Measurements from ENCODE around the gene FBXW8.

The FBXW8 gene

GRCh38 chr12:117036046-117036445 lies 125.3 kb downstream of the FBXW8 start:
- Histone ChIP-seq H3K4me3 (ENCODE audit: low read length in 2 of 2) (no peak overlapping the region), H2BK5ac (ENCODE audit: low read length) (no peak overlapping the region), H2BK15ac (ENCODE audit: low read length) (no peak overlapping the region), H4K91ac (ENCODE audit: low read depth, low read length, poor library complexity) (no peak overlapping the region), H3K36me3 (replicated peaks in 1 of 2; ENCODE audit: control insufficient read depth in 2 of 2, insufficient read depth in 2 of 2, low read length in 2 of 2) (peaks cover 2 to 3% of the 10 kb centered on the region in 2 donors), H3K4ac (ENCODE audit: low read length) (no peak overlapping the region), H3K27ac (replicated peaks; ENCODE audit: low read length) (no peak overlapping the region), H3K4me1 (ENCODE audit: control insufficient read depth in 2 of 2, insufficient read depth in 1 of 2, low read depth in 1 of 2, low read length in 2 of 2) (peaks cover 7 to 9% of the 10 kb centered on the region in 2 donors), H3K79me1 (ENCODE audit: low read depth, low read length) (no peaks in the 10 kb centered on the region), H3K27me3 (ENCODE audit: control insufficient read depth in 3 of 3, insufficient read depth in 3 of 3, low read depth in 1 of 3, low read length in 3 of 3) (no peaks in the 10 kb centered on the region), H3K14ac (ENCODE audit: low read length) (no peak overlapping the region), H3K9ac (ENCODE audit: low read depth, low read length, poor library complexity) (no peak overlapping the region), H3K4me2 (ENCODE audit: insufficient read depth, low read length, poor library complexity, severe bottlenecking) (no peak overlapping the region), H2BK12ac (ENCODE audit: low read length) (no peak overlapping the region), H2BK120ac (ENCODE audit: low read depth, low read length) (no peak overlapping the region), H3K23ac (ENCODE audit: low read depth, low read length, poor library complexity) (no peak overlapping the region), H3K18ac (ENCODE audit: low read length) (peak overlapping the region; percentile 73), H2AFZ (ENCODE audit: low read length) (no peak overlapping the region), H3K9me3 (replicated peaks in 1 of 2; ENCODE audit: control insufficient read depth in 2 of 2, insufficient read depth in 1 of 2, low read depth in 1 of 2, low read length in 2 of 2) (no peaks in the 10 kb centered on the region), H4K8ac (ENCODE audit: low read depth, low read length) (no peak overlapping the region), H2AK5ac (ENCODE audit: low read depth, low read length) (no peak overlapping the region)
- no peak for DNase-seq (ENCODE audit: low spot score)
- no CpG with 5 or more reads among the region's 9 CpGs for WGBS, 2 donors (ENCODE audit: extremely low coverage in 2 of 2, insufficient read length in 2 of 2, insufficient replicate concordance in 1 of 2)

- Histone ChIP-seq H3K18ac (ENCODE audit: low read length) (no peak overlapping the region), H3K27me3 (ENCODE audit: control insufficient read depth in 3 of 3, insufficient read depth in 3 of 3, low read depth in 1 of 3, low read length in 3 of 3) (no peaks in the 10 kb centered on the region), H3K4me3 (ENCODE audit: low read length in 2 of 2) (no peak overlapping the region), H3K4me2 (ENCODE audit: insufficient read depth, low read length, poor library complexity, severe bottlenecking) (no peak overlapping the region), H4K91ac (ENCODE audit: low read depth, low read length, poor library complexity) (no peak overlapping the region), H2AK5ac (ENCODE audit: low read depth, low read length) (peak overlapping the region; percentile 38), H2BK15ac (ENCODE audit: low read length) (no peak overlapping the region), H3K27ac (replicated peaks; ENCODE audit: low read length) (no peak overlapping the region), H2BK5ac (ENCODE audit: low read length) (no peak overlapping the region), H3K23ac (ENCODE audit: low read depth, low read length, poor library complexity) (no peak overlapping the region), H2AFZ (ENCODE audit: low read length) (no peak overlapping the region), H3K14ac (ENCODE audit: low read length) (no peak overlapping the region), H2BK12ac (ENCODE audit: low read length) (no peak overlapping the region), H3K9me3 (replicated peaks in 1 of 2; ENCODE audit: control insufficient read depth in 2 of 2, insufficient read depth in 1 of 2, low read depth in 1 of 2, low read length in 2 of 2) (no peaks in the 10 kb centered on the region), H3K4me1 (ENCODE audit: control insufficient read depth in 2 of 2, insufficient read depth in 1 of 2, low read depth in 1 of 2, low read length in 2 of 2) (peaks cover 7 to 9% of the 10 kb centered on the region in 2 donors), H3K9ac (ENCODE audit: low read depth, low read length, poor library complexity) (no peak overlapping the region), H3K4ac (ENCODE audit: low read length) (no peak overlapping the region), H3K79me1 (ENCODE audit: low read depth, low read length) (no peaks in the 10 kb centered on the region), H4K8ac (ENCODE audit: low read depth, low read length) (no peak overlapping the region), H3K36me3 (replicated peaks in 1 of 2; ENCODE audit: control insufficient read depth in 2 of 2, insufficient read depth in 2 of 2, low read length in 2 of 2) (peaks cover 0 to 2% of the 10 kb centered on the region in 2 donors), H2BK120ac (ENCODE audit: low read depth, low read length) (no peak overlapping the region)
- no peak for DNase-seq (ENCODE audit: low spot score)
- no CpG with 5 or more reads among the region's 13 CpGs for WGBS, 2 donors (ENCODE audit: extremely low coverage in 2 of 2, insufficient read length in 2 of 2, insufficient replicate concordance in 1 of 2)
Observed at GRCh38 chr12:117036547-117036946, 125.8 kb downstream of the FBXW8 start.

GRCh38 chr12:117037289-117038022 lies 126.7 kb downstream of the FBXW8 start:
- H2BK15ac ChIP-seq (ENCODE audit: low read length): peak overlapping the region; percentile 21
- H3K27ac ChIP-seq (replicated peaks; ENCODE audit: low read length): no peak overlapping the region
- peaks cover 9% of the 10 kb centered on the region in 2 donors for H3K4me1 ChIP-seq (ENCODE audit: control insufficient read depth in 2 of 2, insufficient read depth in 1 of 2, low read depth in 1 of 2, low read length in 2 of 2)
- H3K18ac ChIP-seq (ENCODE audit: low read length): no peak overlapping the region
- H2AK5ac ChIP-seq (ENCODE audit: low read depth, low read length): peak overlapping the region; percentile 46
- no peak overlapping the region for H3K23ac ChIP-seq (ENCODE audit: low read depth, low read length, poor library complexity)
- no peak overlapping the region for H4K8ac ChIP-seq (ENCODE audit: low read depth, low read length)
- peaks cover 0 to 2% of the 10 kb centered on the region in 2 donors for H3K36me3 ChIP-seq (replicated peaks in 1 of 2; ENCODE audit: control insufficient read depth in 2 of 2, insufficient read depth in 2 of 2, low read length in 2 of 2)
- H3K9me3 ChIP-seq (replicated peaks in 1 of 2; ENCODE audit: control insufficient read depth in 2 of 2, insufficient read depth in 1 of 2, low read depth in 1 of 2, low read length in 2 of 2): peaks cover 0 to 1% of the 10 kb centered on the region in 2 donors
- no peak overlapping the region for H2BK5ac ChIP-seq (ENCODE audit: low read length)
- H3K79me1 ChIP-seq (ENCODE audit: low read depth, low read length): no peaks in the 10 kb centered on the region
- no peaks in the 10 kb centered on the region for H3K27me3 ChIP-seq (ENCODE audit: control insufficient read depth in 3 of 3, insufficient read depth in 3 of 3, low read depth in 1 of 3, low read length in 3 of 3)
- WGBS, 2 donors (ENCODE audit: extremely low coverage in 2 of 2, insufficient read length in 2 of 2, insufficient replicate concordance in 1 of 2): no CpG with 5 or more reads among the region's 22 CpGs
- H4K91ac ChIP-seq (ENCODE audit: low read depth, low read length, poor library complexity): no peak overlapping the region
- H2BK12ac ChIP-seq (ENCODE audit: low read length): no peak overlapping the region
- H2BK120ac ChIP-seq (ENCODE audit: low read depth, low read length): no peak overlapping the region
- H3K4me2 ChIP-seq (ENCODE audit: insufficient read depth, low read length, poor library complexity, severe bottlenecking): no peak overlapping the region
- H2AFZ ChIP-seq (ENCODE audit: low read length): no peak overlapping the region
- no peak overlapping the region for H3K9ac ChIP-seq (ENCODE audit: low read depth, low read length, poor library complexity)
- H3K4ac ChIP-seq (ENCODE audit: low read length): no peak overlapping the region
- no peak overlapping the region for H3K4me3 ChIP-seq (ENCODE audit: low read length in 2 of 2)
- DNase-seq (ENCODE audit: low spot score): no peak
- H3K14ac ChIP-seq (ENCODE audit: low read length): no peak overlapping the region

- H3K23ac ChIP-seq (ENCODE audit: low read depth, low read length, poor library complexity): peak overlapping the region; percentile 40
- H3K27ac ChIP-seq (replicated peaks; ENCODE audit: low read length): no peak overlapping the region
- peak overlapping the region; percentile 45 for H3K9ac ChIP-seq (ENCODE audit: low read depth, low read length, poor library complexity)
- H3K27me3 ChIP-seq (ENCODE audit: control insufficient read depth in 3 of 3, insufficient read depth in 3 of 3, low read depth in 1 of 3, low read length in 3 of 3): no peaks in the 10 kb centered on the region
- peaks cover 6 to 8% of the 10 kb centered on the region in 2 donors for H3K4me1 ChIP-seq (ENCODE audit: control insufficient read depth in 2 of 2, insufficient read depth in 1 of 2, low read depth in 1 of 2, low read length in 2 of 2)
- no peak overlapping the region for H3K4me3 ChIP-seq (ENCODE audit: low read length in 2 of 2)
- peaks cover 0 to 1% of the 10 kb centered on the region in 2 donors for H3K9me3 ChIP-seq (replicated peaks in 1 of 2; ENCODE audit: control insufficient read depth in 2 of 2, insufficient read depth in 1 of 2, low read depth in 1 of 2, low read length in 2 of 2)
- H3K36me3 ChIP-seq (replicated peaks in 1 of 2; ENCODE audit: control insufficient read depth in 2 of 2, insufficient read depth in 2 of 2, low read length in 2 of 2): peaks cover 0 to 2% of the 10 kb centered on the region in 2 donors
- no peak overlapping the region for H2BK5ac ChIP-seq (ENCODE audit: low read length)
- H2AK5ac ChIP-seq (ENCODE audit: low read depth, low read length): peak overlapping the region; percentile 46
- H2BK120ac ChIP-seq (ENCODE audit: low read depth, low read length): no peak overlapping the region
- H3K18ac ChIP-seq (ENCODE audit: low read length): peak overlapping the region; percentile 76
- no peak overlapping the region for H4K91ac ChIP-seq (ENCODE audit: low read depth, low read length, poor library complexity)
- H3K4ac ChIP-seq (ENCODE audit: low read length): no peak overlapping the region
- no peak overlapping the region for H2BK12ac ChIP-seq (ENCODE audit: low read length)
- DNase-seq (ENCODE audit: low spot score): no peak
- H4K8ac ChIP-seq (ENCODE audit: low read depth, low read length): no peak overlapping the region
- peak overlapping the region; percentile 21 for H2BK15ac ChIP-seq (ENCODE audit: low read length)
- no peak overlapping the region for H3K4me2 ChIP-seq (ENCODE audit: insufficient read depth, low read length, poor library complexity, severe bottlenecking)
- no peak overlapping the region for H2AFZ ChIP-seq (ENCODE audit: low read length)
- no CpG with 5 or more reads among the region's 15 CpGs for WGBS, 2 donors (ENCODE audit: extremely low coverage in 2 of 2, insufficient read length in 2 of 2, insufficient replicate concordance in 1 of 2)
- no peak overlapping the region for H3K14ac ChIP-seq (ENCODE audit: low read length)
- no peaks in the 10 kb centered on the region for H3K79me1 ChIP-seq (ENCODE audit: low read depth, low read length)
Observed at GRCh38 chr12:117038023-117038680, 127.4 kb downstream of the FBXW8 start.

Data from neuronal stem cell (in vitro differentiated cells).